Vagina (tissue), 2 donors: Measurements from ENCODE around the gene LIF.

Experiments
- CTCF ChIP-seq, 3 experiments: fragments of 450-650 bp in 2 of 3; fragments of 200-600 bp in 1 of 3; sonication (generic) in 1 of 3; IDR thresholded peaks; one replicate each; pipeline ENCODE4 v1.5.1; 2017 to 2019; ENCODE audit warnings: antibody characterized with exemption in 3 of 3, mild to moderate bottlenecking in 2 of 3, moderate library complexity in 2 of 3
- POLR2AphosphoS5 ChIP-seq, 2 donors: sonication (generic); formaldehyde crosslinking; IDR thresholded peaks; one replicate each; pipeline ENCODE4 v1.9.0; 2017; ENCODE audit warnings: antibody characterized with exemption in 2 of 2, mild to moderate bottlenecking in 2 of 2, low read depth in 1 of 2; ENCODE audit not compliant: insufficient read depth in 1 of 2

- TF ChIP-seq POLR2AphosphoS5 (IDR thresholded peaks at IDR 0.05; ENCODE audit: insufficient read depth in 1 of 2, low read depth in 1 of 2): no peak
- no peak for TF ChIP-seq CTCF (IDR thresholded peaks at IDR 0.05)
Observed at GRCh38 chr22:30193031-30193775, 53.4 kb downstream of the LIF start.
